HEK293 (cell line): Measurements from ENCODE around the gene C9orf152.
A peak's percentile ranks its signal among the peaks of the same experiment; 100 is the strongest.

Experiments
- BCL11B ChIP-seq: fragments of 450-650 bp; formaldehyde crosslinking; IDR thresholded peaks from 2 replicates; pipeline ENCODE4 v1.5.1; 2016; ENCODE audit warnings: low read depth, missing biosample characterization, missing genetic modification characterization
- KLF16 ChIP-seq: fragments of 450-650 bp; formaldehyde crosslinking; IDR thresholded peaks from 2 replicates; pipeline ENCODE4 v1.5.1; 2017; ENCODE audit warnings: missing biosample characterization, missing genetic modification characterization
- MZF1 ChIP-seq: fragments of 450-650 bp; formaldehyde crosslinking; IDR thresholded peaks from 2 replicates; pipeline ENCODE4 v1.5.1; 2017; ENCODE audit warnings: missing biosample characterization, missing genetic modification characterization, borderline replicate concordance
- REST ChIP-seq: fragments of 450-650 bp; formaldehyde crosslinking; IDR thresholded peaks from 2 replicates; pipeline ENCODE4 v1.5.1; 2016; ENCODE audit warnings: missing biosample characterization, missing genetic modification characterization
- SCRT2 ChIP-seq: fragments of 450-650 bp; formaldehyde crosslinking; IDR thresholded peaks from 2 replicates; pipeline ENCODE4 v1.5.1; 2016; ENCODE audit warnings: missing biosample characterization, missing genetic modification characterization
- TRIM28 ChIP-seq: IDR thresholded peaks from 2 replicates; pipeline ENCODE4 v1.6.1; 2011; ENCODE audit warnings: low read length, control low read depth, borderline replicate concordance
- YY2 ChIP-seq: fragments of 450-650 bp; formaldehyde crosslinking; IDR thresholded peaks from 2 replicates; pipeline ENCODE4 v1.5.1; 2016; ENCODE audit warnings: missing biosample characterization, missing genetic modification characterization
- ZBTB17 ChIP-seq: fragments of 450-650 bp; formaldehyde crosslinking; IDR thresholded peaks from 2 replicates; pipeline ENCODE4 v1.5.1; 2016; ENCODE audit warnings: missing biosample characterization, missing genetic modification characterization
- ZBTB44 ChIP-seq: fragments of 450-650 bp; IDR thresholded peaks from 2 replicates; pipeline ENCODE4 v1.5.1; 2018; ENCODE audit warnings: missing biosample characterization, mild to moderate bottlenecking, missing genetic modification characterization
- ZBTB7A ChIP-seq: fragments of 450-650 bp; formaldehyde crosslinking; IDR thresholded peaks from 2 replicates; pipeline ENCODE4 v1.5.1; 2016; ENCODE audit warnings: low read depth, missing biosample characterization, missing genetic modification characterization
- ZFP69B ChIP-seq: fragments of 450-650 bp; formaldehyde crosslinking; IDR thresholded peaks from 2 replicates; pipeline ENCODE4 v1.5.1; 2016; ENCODE audit warnings: missing biosample characterization, missing genetic modification characterization
- ZNF133 ChIP-seq: fragments of 450-650 bp; formaldehyde crosslinking; IDR thresholded peaks from 2 replicates; pipeline ENCODE4 v1.5.1; 2016; ENCODE audit warnings: missing biosample characterization, missing genetic modification characterization
- ZNF148 ChIP-seq: fragments of 450-650 bp; formaldehyde crosslinking; IDR thresholded peaks from 2 replicates; pipeline ENCODE4 v1.5.0; 2017; ENCODE audit warnings: missing biosample characterization, missing genetic modification characterization, borderline replicate concordance
- ZNF157 ChIP-seq: fragments of 450-650 bp; formaldehyde crosslinking; IDR thresholded peaks from 2 replicates; pipeline ENCODE4 v1.5.1; 2016; ENCODE audit warnings: missing biosample characterization, missing genetic modification characterization
- ZNF302 ChIP-seq: fragments of 450-650 bp; formaldehyde crosslinking; IDR thresholded peaks from 2 replicates; pipeline ENCODE4 v1.5.1; 2016; ENCODE audit warnings: missing biosample characterization, missing genetic modification characterization, low read depth
- ZNF394 ChIP-seq: fragments of 450-650 bp; formaldehyde crosslinking; IDR thresholded peaks from 2 replicates; pipeline ENCODE4 v1.5.1; 2016; ENCODE audit warnings: missing biosample characterization, missing genetic modification characterization, mild to moderate bottlenecking, moderate library complexity, borderline replicate concordance
- ZNF48 ChIP-seq: fragments of 450-650 bp; formaldehyde crosslinking; IDR thresholded peaks from 2 replicates; pipeline ENCODE4 v1.5.1; 2016; ENCODE audit warnings: missing biosample characterization, missing genetic modification characterization
- ZNF501 ChIP-seq: fragments of 450-650 bp; formaldehyde crosslinking; IDR thresholded peaks from 2 replicates; pipeline ENCODE4 v1.5.1; 2016; ENCODE audit warnings: missing biosample characterization, missing genetic modification characterization
- ZNF510 ChIP-seq: fragments of 450-650 bp; formaldehyde crosslinking; IDR thresholded peaks from 2 replicates; pipeline ENCODE4 v1.5.1; 2018; ENCODE audit warnings: mild to moderate bottlenecking, missing genetic modification characterization, missing biosample characterization; ENCODE audit not compliant: insufficient replicate concordance
- ZNF580 ChIP-seq: fragments of 450-650 bp; formaldehyde crosslinking; IDR thresholded peaks from 2 replicates; pipeline ENCODE4 v1.5.1; 2016; ENCODE audit warnings: missing biosample characterization, missing genetic modification characterization
- ZNF600 ChIP-seq: fragments of 450-650 bp; formaldehyde crosslinking; IDR thresholded peaks from 2 replicates; pipeline ENCODE4 v1.5.1; 2016; ENCODE audit warnings: missing biosample characterization, missing genetic modification characterization
- ZNF623 ChIP-seq: fragments of 450-650 bp; formaldehyde crosslinking; IDR thresholded peaks from 2 replicates; pipeline ENCODE4 v1.5.1; 2016; ENCODE audit warnings: missing biosample characterization, missing genetic modification characterization
- ZNF626 ChIP-seq: fragments of 450-650 bp; sonication (Bioruptor Pico); formaldehyde crosslinking; IDR thresholded peaks from 2 replicates; pipeline ENCODE4 v1.5.1; 2018; ENCODE audit warnings: missing biosample characterization, missing genetic modification characterization, inconsistent platforms
- ZNF707 ChIP-seq: fragments of 450-650 bp; formaldehyde crosslinking; IDR thresholded peaks from 2 replicates; pipeline ENCODE4 v1.5.1; 2016; ENCODE audit warnings: missing biosample characterization, missing genetic modification characterization
- TF ChIP-seq, protein P1 (sequence below): fragments of 450-650 bp; formaldehyde crosslinking; IDR thresholded peaks from 2 replicates; pipeline ENCODE4 v1.5.1; 2016; ENCODE audit warnings: missing biosample characterization, missing genetic modification characterization

The C9orf152 gene

GRCh38 chr9:110257097-110257841, 49.3 kb upstream of the C9orf152 start (continued):
- TF ChIP-seq YY2 (no peak), ZNF707 (tag by site-specific recombination) (no peak), REST (tag by site-specific recombination) (no peak), ZBTB7A (tag by site-specific recombination) (no peak), ZNF133 (tag by site-specific recombination) (no peak), BCL11B (tag by site-specific recombination) (no peak), ZNF580 (tag by site-specific recombination) (no peak), ZNF501 (tag by site-specific recombination) (0 out of 2 replicates have a peak, but pooled peaks have one; percentile 3), ZNF623 (no peak), MZF1 (no peak), ZBTB44 (no peak), ZBTB17 (tag by site-specific recombination) (peak; percentile 82), TRIM28 (0 out of 2 replicates have a peak, but pooled peaks have one; percentile 16), ZNF48 (tag by site-specific recombination) (no peak), ZNF394 (tag by site-specific recombination) (0 out of 2 replicates have a peak, but pooled peaks have one; percentile 7), ZNF626 (no peak), ZNF148 (tag by site-specific recombination) (no peak), ZNF157 (tag by site-specific recombination) (no peak), SCRT2 (tag by site-specific recombination) (peak; percentile 68; the same call in 1 of the 2 replicates), ZFP69B (tag by site-specific recombination) (no peak), KLF16 (tag by site-specific recombination) (no peak), ZNF302 (tag by site-specific recombination) (no peak), ZNF600 (tag by site-specific recombination) (no peak), ZNF510 (tag by site-specific recombination) (no peak)
- TF ChIP-seq, protein P1, sequence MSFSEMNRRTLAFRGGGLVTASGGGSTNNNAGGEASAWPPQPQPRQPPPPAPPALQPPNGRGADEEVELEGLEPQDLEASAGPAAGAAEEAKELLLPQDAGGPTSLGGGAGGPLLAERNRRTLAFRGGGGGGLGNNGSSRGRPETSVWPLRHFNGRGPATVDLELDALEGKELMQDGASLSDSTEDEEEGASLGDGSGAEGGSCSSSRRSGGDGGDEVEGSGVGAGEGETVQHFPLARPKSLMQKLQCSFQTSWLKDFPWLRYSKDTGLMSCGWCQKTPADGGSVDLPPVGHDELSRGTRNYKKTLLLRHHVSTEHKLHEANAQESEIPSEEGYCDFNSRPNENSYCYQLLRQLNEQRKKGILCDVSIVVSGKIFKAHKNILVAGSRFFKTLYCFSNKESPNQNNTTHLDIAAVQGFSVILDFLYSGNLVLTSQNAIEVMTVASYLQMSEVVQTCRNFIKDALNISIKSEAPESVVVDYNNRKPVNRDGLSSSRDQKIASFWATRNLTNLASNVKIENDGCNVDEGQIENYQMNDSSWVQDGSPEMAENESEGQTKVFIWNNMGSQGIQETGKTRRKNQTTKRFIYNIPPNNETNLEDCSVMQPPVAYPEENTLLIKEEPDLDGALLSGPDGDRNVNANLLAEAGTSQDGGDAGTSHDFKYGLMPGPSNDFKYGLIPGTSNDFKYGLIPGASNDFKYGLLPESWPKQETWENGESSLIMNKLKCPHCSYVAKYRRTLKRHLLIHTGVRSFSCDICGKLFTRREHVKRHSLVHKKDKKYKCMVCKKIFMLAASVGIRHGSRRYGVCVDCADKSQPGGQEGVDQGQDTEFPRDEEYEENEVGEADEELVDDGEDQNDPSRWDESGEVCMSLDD (tag by site-specific recombination), result 0 out of 2 replicates have a peak, but pooled peaks have one; percentile 1
